ENCODE measurements around the gene RNF34. TPM values are rescaled to one million over a fixed set of nuclear protein-coding genes. Genes with fewer than 3 reads are reported as not detected.

RNF34 gene, protein sequence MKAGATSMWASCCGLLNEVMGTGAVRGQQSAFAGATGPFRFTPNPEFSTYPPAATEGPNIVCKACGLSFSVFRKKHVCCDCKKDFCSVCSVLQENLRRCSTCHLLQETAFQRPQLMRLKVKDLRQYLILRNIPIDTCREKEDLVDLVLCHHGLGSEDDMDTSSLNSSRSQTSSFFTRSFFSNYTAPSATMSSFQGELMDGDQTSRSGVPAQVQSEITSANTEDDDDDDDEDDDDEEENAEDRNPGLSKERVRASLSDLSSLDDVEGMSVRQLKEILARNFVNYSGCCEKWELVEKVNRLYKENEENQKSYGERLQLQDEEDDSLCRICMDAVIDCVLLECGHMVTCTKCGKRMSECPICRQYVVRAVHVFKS
- total RNA-seq, result 10 to 100 TPM; 22.1 to 48.2 (median 32.4) TPM

DNA sequence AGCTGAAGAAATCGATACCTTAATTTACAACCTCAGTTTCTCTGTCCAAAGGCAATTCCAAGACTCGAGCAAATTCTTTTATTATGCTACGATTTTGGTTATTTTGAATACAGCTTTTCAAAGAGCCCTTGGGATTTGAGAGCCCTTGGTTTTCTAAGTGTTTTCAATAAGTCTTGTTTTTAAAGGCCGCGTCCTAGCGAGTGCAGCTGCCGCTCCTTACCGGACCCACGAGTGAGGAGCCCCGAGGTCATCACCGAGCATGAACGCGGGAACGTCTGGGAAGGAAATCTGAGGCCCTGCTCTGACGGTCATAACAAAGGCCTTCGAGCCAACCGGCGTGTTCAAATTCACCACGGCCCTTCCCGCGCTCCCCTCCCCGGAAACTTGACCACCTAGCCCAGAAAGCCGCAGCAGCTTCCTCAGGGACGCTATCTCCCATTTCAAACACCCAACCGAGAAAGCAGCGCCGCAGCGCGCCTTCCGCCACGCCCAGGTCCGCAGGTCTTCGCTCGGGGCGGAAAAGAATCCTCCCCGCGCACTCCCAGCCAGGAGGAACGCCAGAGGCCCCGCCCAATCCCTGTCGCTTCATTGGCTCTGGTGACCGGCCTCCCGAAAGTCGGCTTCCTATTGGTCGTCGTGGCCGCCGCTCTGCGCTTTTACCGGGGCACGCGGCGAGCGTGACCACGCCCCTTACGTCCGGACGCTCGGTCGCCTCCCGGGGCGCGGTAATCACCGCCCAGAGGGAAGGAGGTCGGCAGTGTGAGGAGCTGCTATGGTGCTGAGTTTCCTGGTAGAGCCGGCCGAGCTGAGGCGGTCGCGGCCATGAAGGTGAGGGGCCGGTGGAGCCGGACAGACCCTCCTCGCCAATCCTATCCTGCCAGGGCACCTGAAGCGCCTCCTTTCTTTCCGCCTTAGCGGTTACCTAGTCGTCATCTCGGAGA lies at the start of gene RNF34:
Gene RNF34 (plus strand): TSS at position 728 of the 941 bp plus-strand sequence. CDS start 95 bp downstream, at position 823.
- TF ChIP-seq POLR2A (IDR thresholded peaks at IDR 0.05), result peak in 3 of 4 donors; percentile 94 to 99 (median 99)
- peak; percentile 94 to 99 for TF ChIP-seq POLR2AphosphoS5 (IDR thresholded peaks at IDR 0.05)
- TF ChIP-seq, protein P1, sequence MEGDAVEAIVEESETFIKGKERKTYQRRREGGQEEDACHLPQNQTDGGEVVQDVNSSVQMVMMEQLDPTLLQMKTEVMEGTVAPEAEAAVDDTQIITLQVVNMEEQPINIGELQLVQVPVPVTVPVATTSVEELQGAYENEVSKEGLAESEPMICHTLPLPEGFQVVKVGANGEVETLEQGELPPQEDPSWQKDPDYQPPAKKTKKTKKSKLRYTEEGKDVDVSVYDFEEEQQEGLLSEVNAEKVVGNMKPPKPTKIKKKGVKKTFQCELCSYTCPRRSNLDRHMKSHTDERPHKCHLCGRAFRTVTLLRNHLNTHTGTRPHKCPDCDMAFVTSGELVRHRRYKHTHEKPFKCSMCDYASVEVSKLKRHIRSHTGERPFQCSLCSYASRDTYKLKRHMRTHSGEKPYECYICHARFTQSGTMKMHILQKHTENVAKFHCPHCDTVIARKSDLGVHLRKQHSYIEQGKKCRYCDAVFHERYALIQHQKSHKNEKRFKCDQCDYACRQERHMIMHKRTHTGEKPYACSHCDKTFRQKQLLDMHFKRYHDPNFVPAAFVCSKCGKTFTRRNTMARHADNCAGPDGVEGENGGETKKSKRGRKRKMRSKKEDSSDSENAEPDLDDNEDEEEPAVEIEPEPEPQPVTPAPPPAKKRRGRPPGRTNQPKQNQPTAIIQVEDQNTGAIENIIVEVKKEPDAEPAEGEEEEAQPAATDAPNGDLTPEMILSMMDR (IDR thresholded peaks at IDR 0.05), result peak in 1 of 6 experiments; percentile 14
- TF ChIP-seq EP300 (IDR thresholded peaks at IDR 0.05), result peak in 1 of 4 donors; percentile 51
- Histone ChIP-seq H3K9me3 (no peaks in the 10 kb centered on the region), H3K27me3 (no peaks in the 10 kb centered on the region), H3K4me1 (peaks cover 15 to 22% (median 20%) of the 10 kb centered on the region in 4 donors), H3K4me3 (peak within 1 kb of the TSS; percentile 56 to 90 (median 71)), H3K27ac (peak within 1 kb of the TSS; percentile 79 to 95 (median 90)), H3K36me3 (peaks cover 0 to 6% (median 2%) of the 10 kb centered on the region in 4 donors)
- 0 to 1% methylated on average over 8 to 49 of the region's 77 CpGs for WGBS, 2 donors
- ATAC-seq (ENCODE audit: low FRiP score in 2 of 2) (peak; percentile 99), DNase-seq (peak; percentile 98)

DNA sequence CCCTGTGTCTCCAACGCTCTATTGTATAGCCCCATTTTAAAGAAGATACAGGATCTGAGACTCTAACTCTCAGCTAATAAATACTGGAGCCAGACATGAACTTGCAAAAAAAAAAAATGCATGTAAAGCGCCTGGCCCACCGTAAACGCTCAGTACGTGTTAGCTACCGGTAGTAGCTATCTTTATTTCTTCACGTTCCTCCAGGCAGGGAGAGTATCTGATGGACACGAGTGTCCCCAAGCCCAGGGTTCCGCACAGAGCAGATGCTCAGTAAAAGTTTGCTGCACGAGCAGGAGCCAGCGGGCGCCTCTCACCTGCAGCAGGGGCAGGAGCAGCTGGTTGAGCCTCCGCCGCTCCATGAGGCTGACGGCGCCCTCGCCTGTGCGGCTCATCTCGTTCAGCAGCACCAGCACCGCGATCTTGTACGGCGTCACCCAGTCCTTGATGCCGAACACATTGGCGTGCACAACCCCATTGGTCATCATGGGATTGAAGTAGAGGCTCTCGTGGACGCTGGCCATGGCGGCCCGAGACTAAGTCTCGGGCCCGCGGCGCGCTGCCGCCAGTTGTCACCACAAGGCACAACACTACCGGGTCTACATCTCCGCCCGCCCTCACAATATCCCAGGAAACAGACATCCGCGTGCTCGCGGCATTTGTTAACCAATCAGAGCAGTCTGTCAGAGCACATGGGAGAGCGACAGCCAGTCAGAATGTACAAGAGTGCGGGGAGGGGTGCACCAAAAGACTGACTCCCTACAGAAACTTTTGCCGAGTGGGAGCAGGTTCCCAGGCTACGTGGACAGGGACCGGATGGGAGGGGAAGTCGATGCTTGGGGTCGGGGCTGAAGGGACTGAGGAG lies 47.9 kb upstream of the RNF34 start, which contains the start of gene ANAPC5:
Gene ANAPC5 (minus strand): TSS at position 592 of the 862 bp plus-strand sequence. CDS start 71 bp downstream, at position 521.
- peak within 1 kb of the TSS; percentile 78 to 86 (median 81) for H3K27ac ChIP-seq
- DNase-seq, result peak; percentile 94 to 97
- no peaks in the 10 kb centered on the region for H3K27me3 ChIP-seq
- 0% methylated on average over 27 to 36 of the region's 49 CpGs for WGBS, 2 donors
- H3K9me3 ChIP-seq, result no peaks in the 10 kb centered on the region
- ATAC-seq (ENCODE audit: low FRiP score in 2 of 2), result peak; percentile 100
- TF ChIP-seq, protein P1 (IDR thresholded peaks at IDR 0.05), result peak in 2 of 6 experiments; percentile 29 to 44
- TF ChIP-seq POLR2A (IDR thresholded peaks at IDR 0.05) (peak in 3 of 4 donors; percentile 69 to 88 (median 82)), EP300 (IDR thresholded peaks at IDR 0.05) (no peak), POLR2AphosphoS5 (IDR thresholded peaks at IDR 0.05) (peak; percentile 62 to 86)
- peaks cover 0 to 9% (median 3%) of the 10 kb centered on the region in 4 donors for H3K36me3 ChIP-seq
- H3K4me3 ChIP-seq, result peak within 1 kb of the TSS; percentile 81 to 95 (median 91)
- H3K4me1 ChIP-seq, result peaks cover 11 to 28% (median 17%) of the 10 kb centered on the region in 4 donors

DNA sequence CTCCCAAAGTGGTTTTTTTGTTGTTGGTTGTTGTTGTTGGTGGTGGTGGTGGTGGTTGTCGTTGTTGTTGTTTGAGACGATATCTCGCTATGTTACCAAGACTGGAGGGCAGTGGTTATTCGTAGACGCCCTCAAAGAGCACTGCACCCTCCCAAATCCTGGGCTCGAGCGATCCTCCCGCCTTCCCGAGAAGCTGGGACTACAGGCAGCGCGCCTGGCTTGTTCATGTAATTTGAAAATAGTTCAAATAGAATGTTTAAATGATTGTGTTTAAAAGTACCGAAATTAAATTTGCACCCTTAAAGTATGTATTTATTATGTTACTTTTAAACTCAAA lies 47.3 kb upstream of the RNF34 start:
- WGBS, 2 donors, result 0 to 1% methylated on average over 10 to 11 of the region's 12 CpGs
- ATAC-seq (ENCODE audit: low FRiP score in 2 of 2) (peak; percentile 65 to 83), DNase-seq (no peak)
- peak overlapping the region; percentile 78 to 86 (median 81) for H3K27ac ChIP-seq
- peaks cover 0 to 3% (median under 1%) of the 10 kb centered on the region in 4 donors for H3K36me3 ChIP-seq
- H3K9me3 ChIP-seq, result no peaks in the 10 kb centered on the region
- no peaks in the 10 kb centered on the region for H3K27me3 ChIP-seq
- peak overlapping the region; percentile 13 to 95 (median 86) for H3K4me3 ChIP-seq
- TF ChIP-seq POLR2AphosphoS5 (IDR thresholded peaks at IDR 0.05) (no peak), EP300 (IDR thresholded peaks at IDR 0.05) (no peak), POLR2A (IDR thresholded peaks at IDR 0.05) (no peak)
- TF ChIP-seq, protein P1 (IDR thresholded peaks at IDR 0.05), result no peak
- peaks cover 11 to 28% (median 17%) of the 10 kb centered on the region in 4 donors for H3K4me1 ChIP-seq

DNA sequence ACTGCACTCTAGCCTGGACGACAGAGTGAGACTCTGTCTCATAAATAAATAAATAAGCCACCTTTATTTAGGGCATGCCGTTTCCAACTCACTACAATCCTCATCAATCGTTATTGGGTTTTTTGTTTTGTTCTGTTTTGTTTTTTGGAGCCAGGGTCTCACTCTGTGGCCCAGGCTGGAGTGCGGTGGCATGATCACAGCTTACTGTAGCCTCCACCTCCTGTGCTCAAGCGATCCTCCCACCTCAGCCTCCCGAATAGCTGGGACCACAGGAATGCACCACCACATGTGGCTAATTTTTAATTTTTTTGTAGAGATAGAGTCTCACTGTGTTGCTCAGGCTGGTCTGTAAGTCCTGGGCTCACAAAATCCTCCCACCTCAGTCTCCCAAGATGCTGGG lies 44.1 kb upstream of the RNF34 start:
- no peaks in the 10 kb centered on the region for H3K9me3 ChIP-seq
- no peak overlapping the region for H3K4me3 ChIP-seq
- H3K27ac ChIP-seq, result no peak overlapping the region
- 88 to 90% methylated on average over 6 of the region's 6 CpGs for WGBS, 2 donors
- H3K36me3 ChIP-seq, result no peaks in the 10 kb centered on the region
- TF ChIP-seq POLR2AphosphoS5 (IDR thresholded peaks at IDR 0.05), result no peak
- TF ChIP-seq POLR2A (IDR thresholded peaks at IDR 0.05), result no peak
- TF ChIP-seq EP300 (IDR thresholded peaks at IDR 0.05), result no peak
- TF ChIP-seq, protein P1 (IDR thresholded peaks at IDR 0.05), result no peak
- H3K27me3 ChIP-seq, result no peaks in the 10 kb centered on the region
- no peak for DNase-seq
- no peak for ATAC-seq (ENCODE audit: low FRiP score in 2 of 2)
- H3K4me1 ChIP-seq, result peaks cover 10 to 17% (median 14%) of the 10 kb centered on the region in 4 donors
